ENCODE data around the gene TTC34.

Gene TTC34

GRCh38 chr1:2637442-2638145 lies 163.9 kb downstream of the TTC34 start:
- TF ChIP-seq GATA3 (IDR thresholded peaks at IDR 0.05; ENCODE audit: low read depth, low read length) (no peak), GATA2 (IDR thresholded peaks at IDR 0.05; ENCODE audit: low read depth, low read length) (no peak)

GRCh38 chr1:2636733-2637132 lies 164.8 kb downstream of the TTC34 start:
- TF ChIP-seq GATA3 (IDR thresholded peaks at IDR 0.05; ENCODE audit: low read depth, low read length) (no peak), GATA2 (IDR thresholded peaks at IDR 0.05; ENCODE audit: low read depth, low read length) (no peak)

- TF ChIP-seq GATA2 (IDR thresholded peaks at IDR 0.05; ENCODE audit: low read depth, low read length) (no peak), GATA3 (IDR thresholded peaks at IDR 0.05; ENCODE audit: low read depth, low read length) (no peak)
Observed at GRCh38 chr1:2635361-2636010, 166.0 kb downstream of the TTC34 start.

- no peak for TF ChIP-seq GATA2 (IDR thresholded peaks at IDR 0.05; ENCODE audit: low read depth, low read length)
- no peak for TF ChIP-seq GATA3 (IDR thresholded peaks at IDR 0.05; ENCODE audit: low read depth, low read length)
Observed at GRCh38 chr1:2633936-2634491, 167.5 kb downstream of the TTC34 start.

- no peak for TF ChIP-seq GATA3 (IDR thresholded peaks at IDR 0.05; ENCODE audit: low read depth, low read length)
Observed at GRCh38 chr1:2633366-2633935, 168.0 kb downstream of the TTC34 start.

GRCh38 chr1:2632561-2633361 lies 168.7 kb downstream of the TTC34 start, which contains the start of gene MMEL1:
Gene MMEL1, minus strand, starts transcription at chr1:2633016. Its CDS starts 3,532 bp downstream, at chr1:2629484.
- TF ChIP-seq GATA3 (IDR thresholded peaks at IDR 0.05; ENCODE audit: low read depth, low read length) (no peak), GATA2 (IDR thresholded peaks at IDR 0.05; ENCODE audit: low read depth, low read length) (no peak)

- no peak for TF ChIP-seq GATA2 (IDR thresholded peaks at IDR 0.05; ENCODE audit: low read depth, low read length)
- TF ChIP-seq GATA3 (IDR thresholded peaks at IDR 0.05; ENCODE audit: low read depth, low read length): no peak
Observed at GRCh38 chr1:2632051-2632430, 169.5 kb downstream of the TTC34 start.

GRCh38 chr1:2631136-2632050 lies 170.1 kb downstream of the TTC34 start:
- no peak for TF ChIP-seq GATA2 (IDR thresholded peaks at IDR 0.05; ENCODE audit: low read depth, low read length)
- TF ChIP-seq GATA3 (IDR thresholded peaks at IDR 0.05; ENCODE audit: low read depth, low read length): no peak

- no peak for TF ChIP-seq GATA3 (IDR thresholded peaks at IDR 0.05; ENCODE audit: low read depth, low read length)
- TF ChIP-seq GATA2 (IDR thresholded peaks at IDR 0.05; ENCODE audit: low read depth, low read length): no peak
Observed at GRCh38 chr1:2630498-2631135, 170.9 kb downstream of the TTC34 start.

- no peak for TF ChIP-seq GATA2 (IDR thresholded peaks at IDR 0.05; ENCODE audit: low read depth, low read length)
- TF ChIP-seq GATA3 (IDR thresholded peaks at IDR 0.05; ENCODE audit: low read depth, low read length): no peak
Observed at GRCh38 chr1:2629627-2630497, 171.6 kb downstream of the TTC34 start.

GRCh38 chr1:2628933-2629626 lies 172.4 kb downstream of the TTC34 start:
- TF ChIP-seq GATA2 (IDR thresholded peaks at IDR 0.05; ENCODE audit: low read depth, low read length): no peak
- TF ChIP-seq GATA3 (IDR thresholded peaks at IDR 0.05; ENCODE audit: low read depth, low read length): no peak
